Panc1 (cell line): ENCODE measurements around the gene MAST1.

Experiments
- POLR2AphosphoS5 ChIP-seq: IDR thresholded peaks from 2 replicates; pipeline ENCODE4 v1.6.1; 2012; ENCODE audit warnings: mild to moderate bottlenecking, low read depth, low read length, moderate library complexity
- SIN3A ChIP-seq: IDR thresholded peaks from 2 replicates; pipeline ENCODE4 v1.6.1; 2012; ENCODE audit warnings: low read depth, mild to moderate bottlenecking, low read length, moderate library complexity, borderline replicate concordance; ENCODE audit not compliant: insufficient read depth
- TF ChIP-seq, protein P1 (sequence below): fragments of 450-650 bp; IDR thresholded peaks from 2 replicates; pipeline ENCODE4 v1.5.1; 2017; ENCODE audit warnings: mild to moderate bottlenecking
- TF ChIP-seq, protein P2 (sequence below), 2 experiments: IDR thresholded peaks; 2 replicates each; pipeline ENCODE4 v1.6.1; 2011 to 2012; ENCODE audit warnings: low read depth in 2 of 2, control low read depth in 1 of 2, low read length in 1 of 2, mild to moderate bottlenecking in 1 of 2, moderate library complexity in 1 of 2; ENCODE audit not compliant: insufficient read depth in 1 of 2

DNA sequence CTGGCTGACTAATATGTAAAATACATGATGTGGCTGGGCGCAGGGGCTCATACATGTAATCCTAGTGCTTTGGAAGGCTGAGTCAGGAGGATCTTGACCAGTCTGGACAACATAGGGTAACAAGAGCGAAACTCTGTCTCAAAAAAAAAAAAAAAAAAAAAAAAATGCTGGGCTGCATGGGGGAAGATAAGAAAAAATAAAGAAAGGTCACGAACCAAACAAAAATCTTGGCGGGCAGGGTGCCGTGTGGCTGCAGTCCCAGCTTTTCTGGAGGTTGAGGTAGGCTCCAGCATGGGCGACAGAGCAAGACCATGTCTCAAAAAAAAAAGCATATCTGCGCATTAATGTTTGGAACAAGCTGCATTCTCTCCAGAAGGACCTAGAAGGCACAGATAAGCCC lies 23.2 kb upstream of the MAST1 start:
- TF ChIP-seq, protein P1, sequence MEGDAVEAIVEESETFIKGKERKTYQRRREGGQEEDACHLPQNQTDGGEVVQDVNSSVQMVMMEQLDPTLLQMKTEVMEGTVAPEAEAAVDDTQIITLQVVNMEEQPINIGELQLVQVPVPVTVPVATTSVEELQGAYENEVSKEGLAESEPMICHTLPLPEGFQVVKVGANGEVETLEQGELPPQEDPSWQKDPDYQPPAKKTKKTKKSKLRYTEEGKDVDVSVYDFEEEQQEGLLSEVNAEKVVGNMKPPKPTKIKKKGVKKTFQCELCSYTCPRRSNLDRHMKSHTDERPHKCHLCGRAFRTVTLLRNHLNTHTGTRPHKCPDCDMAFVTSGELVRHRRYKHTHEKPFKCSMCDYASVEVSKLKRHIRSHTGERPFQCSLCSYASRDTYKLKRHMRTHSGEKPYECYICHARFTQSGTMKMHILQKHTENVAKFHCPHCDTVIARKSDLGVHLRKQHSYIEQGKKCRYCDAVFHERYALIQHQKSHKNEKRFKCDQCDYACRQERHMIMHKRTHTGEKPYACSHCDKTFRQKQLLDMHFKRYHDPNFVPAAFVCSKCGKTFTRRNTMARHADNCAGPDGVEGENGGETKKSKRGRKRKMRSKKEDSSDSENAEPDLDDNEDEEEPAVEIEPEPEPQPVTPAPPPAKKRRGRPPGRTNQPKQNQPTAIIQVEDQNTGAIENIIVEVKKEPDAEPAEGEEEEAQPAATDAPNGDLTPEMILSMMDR, result no peak
- TF ChIP-seq SIN3A, result no peak
- no peak for TF ChIP-seq POLR2AphosphoS5
- TF ChIP-seq, protein P2, sequence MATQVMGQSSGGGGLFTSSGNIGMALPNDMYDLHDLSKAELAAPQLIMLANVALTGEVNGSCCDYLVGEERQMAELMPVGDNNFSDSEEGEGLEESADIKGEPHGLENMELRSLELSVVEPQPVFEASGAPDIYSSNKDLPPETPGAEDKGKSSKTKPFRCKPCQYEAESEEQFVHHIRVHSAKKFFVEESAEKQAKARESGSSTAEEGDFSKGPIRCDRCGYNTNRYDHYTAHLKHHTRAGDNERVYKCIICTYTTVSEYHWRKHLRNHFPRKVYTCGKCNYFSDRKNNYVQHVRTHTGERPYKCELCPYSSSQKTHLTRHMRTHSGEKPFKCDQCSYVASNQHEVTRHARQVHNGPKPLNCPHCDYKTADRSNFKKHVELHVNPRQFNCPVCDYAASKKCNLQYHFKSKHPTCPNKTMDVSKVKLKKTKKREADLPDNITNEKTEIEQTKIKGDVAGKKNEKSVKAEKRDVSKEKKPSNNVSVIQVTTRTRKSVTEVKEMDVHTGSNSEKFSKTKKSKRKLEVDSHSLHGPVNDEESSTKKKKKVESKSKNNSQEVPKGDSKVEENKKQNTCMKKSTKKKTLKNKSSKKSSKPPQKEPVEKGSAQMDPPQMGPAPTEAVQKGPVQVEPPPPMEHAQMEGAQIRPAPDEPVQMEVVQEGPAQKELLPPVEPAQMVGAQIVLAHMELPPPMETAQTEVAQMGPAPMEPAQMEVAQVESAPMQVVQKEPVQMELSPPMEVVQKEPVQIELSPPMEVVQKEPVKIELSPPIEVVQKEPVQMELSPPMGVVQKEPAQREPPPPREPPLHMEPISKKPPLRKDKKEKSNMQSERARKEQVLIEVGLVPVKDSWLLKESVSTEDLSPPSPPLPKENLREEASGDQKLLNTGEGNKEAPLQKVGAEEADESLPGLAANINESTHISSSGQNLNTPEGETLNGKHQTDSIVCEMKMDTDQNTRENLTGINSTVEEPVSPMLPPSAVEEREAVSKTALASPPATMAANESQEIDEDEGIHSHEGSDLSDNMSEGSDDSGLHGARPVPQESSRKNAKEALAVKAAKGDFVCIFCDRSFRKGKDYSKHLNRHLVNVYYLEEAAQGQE (IDR thresholded peaks at IDR 0.05; ENCODE audit: insufficient read depth in 1 of 2, low read depth in 2 of 2, low read length in 1 of 2), result no peak
